ENCODE results near the gene CCDC83. TPM values are rescaled to one million over a fixed set of nuclear protein-coding genes. Genes with fewer than 3 reads are reported as not detected.

The CCDC83 gene
- total RNA-seq, 1 donor from 2014 or later: not detected

DNA sequence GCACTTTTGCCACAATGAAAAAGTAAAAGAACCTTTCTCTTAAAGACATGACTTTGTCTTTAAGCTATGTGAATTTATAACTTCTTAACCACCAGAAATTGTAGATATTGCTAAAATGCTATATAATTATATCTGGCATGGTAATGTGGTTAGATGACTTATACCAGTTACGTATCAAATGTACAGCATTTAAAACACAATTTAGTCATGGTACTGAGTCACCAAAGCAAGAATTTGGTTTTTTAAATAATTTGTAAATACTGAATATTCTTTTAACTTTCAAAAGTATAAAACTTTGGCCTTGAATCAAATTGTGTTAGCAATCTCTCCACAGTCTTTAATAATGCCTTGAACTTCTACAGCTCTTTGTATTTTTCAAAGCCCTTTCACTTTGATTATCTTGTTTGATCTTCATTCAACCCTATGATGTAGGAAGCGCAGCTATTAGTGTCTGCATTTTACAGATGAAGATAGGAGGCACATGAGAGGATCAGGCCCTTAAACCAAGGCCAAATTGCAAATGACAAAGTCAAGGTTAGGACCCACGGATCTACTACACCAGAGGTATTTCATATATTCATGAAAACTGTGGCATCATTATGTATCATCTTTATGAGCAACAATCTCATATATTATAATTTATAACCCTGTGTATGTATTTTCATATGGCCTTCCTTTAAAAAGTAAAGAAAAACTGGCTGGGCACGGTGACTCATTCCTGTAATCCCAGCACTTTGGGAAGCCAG lies 39.8 kb upstream of the CCDC83 start:
- Mint-ChIP-seq H3K4me1 (ENCODE audit: low read depth) (peaks cover 6% of the 10 kb centered on the region), H3K27ac (no peak overlapping the region), H3K36me3 (ENCODE audit: insufficient read depth) (no peaks in the 10 kb centered on the region), H3K9me3 (ENCODE audit: low read depth) (no peaks in the 10 kb centered on the region), H3K4me3 (ENCODE audit: low read depth) (no peak overlapping the region), H3K27me3 (peaks cover 31% of the 10 kb centered on the region)
- TF ChIP-seq, protein P1, sequence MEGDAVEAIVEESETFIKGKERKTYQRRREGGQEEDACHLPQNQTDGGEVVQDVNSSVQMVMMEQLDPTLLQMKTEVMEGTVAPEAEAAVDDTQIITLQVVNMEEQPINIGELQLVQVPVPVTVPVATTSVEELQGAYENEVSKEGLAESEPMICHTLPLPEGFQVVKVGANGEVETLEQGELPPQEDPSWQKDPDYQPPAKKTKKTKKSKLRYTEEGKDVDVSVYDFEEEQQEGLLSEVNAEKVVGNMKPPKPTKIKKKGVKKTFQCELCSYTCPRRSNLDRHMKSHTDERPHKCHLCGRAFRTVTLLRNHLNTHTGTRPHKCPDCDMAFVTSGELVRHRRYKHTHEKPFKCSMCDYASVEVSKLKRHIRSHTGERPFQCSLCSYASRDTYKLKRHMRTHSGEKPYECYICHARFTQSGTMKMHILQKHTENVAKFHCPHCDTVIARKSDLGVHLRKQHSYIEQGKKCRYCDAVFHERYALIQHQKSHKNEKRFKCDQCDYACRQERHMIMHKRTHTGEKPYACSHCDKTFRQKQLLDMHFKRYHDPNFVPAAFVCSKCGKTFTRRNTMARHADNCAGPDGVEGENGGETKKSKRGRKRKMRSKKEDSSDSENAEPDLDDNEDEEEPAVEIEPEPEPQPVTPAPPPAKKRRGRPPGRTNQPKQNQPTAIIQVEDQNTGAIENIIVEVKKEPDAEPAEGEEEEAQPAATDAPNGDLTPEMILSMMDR (IDR thresholded peaks at IDR 0.05; ENCODE audit: unreplicated experiment): no peak
- DNase-seq (ENCODE audit: low spot score, unreplicated experiment): no peak

DNA sequence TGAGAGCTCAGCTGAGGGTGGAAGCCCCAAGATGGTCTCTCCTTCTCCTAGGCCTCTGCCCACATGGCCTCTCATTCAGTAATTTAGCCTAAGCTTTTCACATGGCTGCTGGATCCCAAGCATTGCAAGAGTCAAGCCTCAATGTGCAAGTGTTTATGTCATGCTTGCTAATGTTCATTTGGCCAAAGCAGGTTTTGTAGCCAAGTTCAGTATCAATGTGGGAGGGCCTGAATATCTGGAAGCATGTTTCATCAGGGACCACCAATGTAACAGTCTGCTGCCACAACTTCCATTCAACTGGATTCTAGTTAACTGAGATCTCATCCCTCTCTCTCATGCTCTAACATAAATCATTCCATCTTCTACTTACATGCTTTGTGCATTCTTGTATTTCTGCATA lies 35.7 kb upstream of the CCDC83 start:
- Mint-ChIP-seq H3K9me3 (ENCODE audit: low read depth) (no peaks in the 10 kb centered on the region), H3K4me3 (ENCODE audit: low read depth) (no peak overlapping the region), H3K36me3 (ENCODE audit: insufficient read depth) (no peaks in the 10 kb centered on the region), H3K4me1 (ENCODE audit: low read depth) (peaks cover 1% of the 10 kb centered on the region), H3K27me3 (peaks cover 11% of the 10 kb centered on the region), H3K27ac (no peak overlapping the region)
- TF ChIP-seq, protein P1 (IDR thresholded peaks at IDR 0.05; ENCODE audit: unreplicated experiment): no peak
- no peak for DNase-seq (ENCODE audit: low spot score, unreplicated experiment)

DNA sequence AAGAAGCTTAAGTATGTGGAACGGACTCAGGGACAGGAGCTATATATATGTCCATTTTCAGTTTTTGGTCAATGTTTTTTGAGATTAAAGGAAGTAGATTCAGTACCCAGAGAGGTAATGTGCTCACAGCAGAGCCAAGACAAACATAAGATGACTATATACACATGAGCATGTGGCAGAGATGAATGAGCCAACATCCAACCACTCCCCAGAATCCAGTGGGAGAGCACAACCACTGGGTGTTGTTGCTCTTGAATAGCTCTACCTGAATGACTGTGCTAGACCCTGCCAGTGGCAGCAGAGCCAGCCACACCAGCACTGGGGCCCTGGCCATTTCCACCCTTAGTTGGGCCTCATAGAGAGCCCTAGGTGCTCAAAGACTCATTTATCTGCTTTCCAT lies 33.5 kb upstream of the CCDC83 start:
- peaks cover 3% of the 10 kb centered on the region for H3K4me1 Mint-ChIP-seq (ENCODE audit: low read depth)
- H3K4me3 Mint-ChIP-seq (ENCODE audit: low read depth): no peak overlapping the region
- no peaks in the 10 kb centered on the region for H3K9me3 Mint-ChIP-seq (ENCODE audit: low read depth)
- no peak for DNase-seq (ENCODE audit: low spot score, unreplicated experiment)
- no peak overlapping the region for H3K27ac Mint-ChIP-seq
- H3K27me3 Mint-ChIP-seq: peaks cover 6% of the 10 kb centered on the region
- TF ChIP-seq, protein P1 (IDR thresholded peaks at IDR 0.05; ENCODE audit: unreplicated experiment): no peak
- no peaks in the 10 kb centered on the region for H3K36me3 Mint-ChIP-seq (ENCODE audit: insufficient read depth)

DNA sequence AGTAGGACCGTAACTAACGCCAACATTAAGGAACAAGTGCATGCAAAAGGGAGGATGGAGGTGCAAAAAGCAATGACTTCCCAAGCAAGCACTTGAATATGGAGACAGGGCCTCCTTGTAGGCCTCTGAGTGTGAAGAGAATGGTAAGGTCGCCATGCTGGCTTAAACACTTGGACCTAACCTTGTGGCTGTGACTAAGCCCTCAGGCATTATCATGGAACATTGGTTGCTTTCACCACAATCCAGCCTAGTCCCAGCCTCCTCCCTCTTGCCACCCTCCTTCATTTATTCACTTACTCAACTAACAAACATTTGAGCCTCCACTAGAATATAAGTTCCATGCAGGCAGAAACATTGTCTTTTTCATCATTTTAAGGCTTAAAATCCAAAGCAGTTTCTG lies 32.4 kb upstream of the CCDC83 start:
- no peaks in the 10 kb centered on the region for H3K36me3 Mint-ChIP-seq (ENCODE audit: insufficient read depth)
- TF ChIP-seq, protein P1 (IDR thresholded peaks at IDR 0.05; ENCODE audit: unreplicated experiment): no peak
- no peaks in the 10 kb centered on the region for H3K9me3 Mint-ChIP-seq (ENCODE audit: low read depth)
- DNase-seq (ENCODE audit: low spot score, unreplicated experiment): no peak
- peaks cover 9% of the 10 kb centered on the region for H3K27me3 Mint-ChIP-seq
- H3K4me1 Mint-ChIP-seq (ENCODE audit: low read depth): peaks cover 8% of the 10 kb centered on the region
- H3K4me3 Mint-ChIP-seq (ENCODE audit: low read depth): no peak overlapping the region
- H3K27ac Mint-ChIP-seq: no peak overlapping the region

- no peak for DNase-seq (ENCODE audit: low spot score, unreplicated experiment)
- Mint-ChIP-seq H3K4me1 (ENCODE audit: low read depth) (peaks cover 8% of the 10 kb centered on the region), H3K27me3 (peaks cover 9% of the 10 kb centered on the region), H3K9me3 (ENCODE audit: low read depth) (no peaks in the 10 kb centered on the region), H3K27ac (no peak overlapping the region), H3K4me3 (ENCODE audit: low read depth) (no peak overlapping the region), H3K36me3 (ENCODE audit: insufficient read depth) (no peaks in the 10 kb centered on the region)
- TF ChIP-seq, protein P1 (IDR thresholded peaks at IDR 0.05; ENCODE audit: unreplicated experiment): no peak
Measured at GRCh38 chr11:85823816-85824215, 31.4 kb upstream of the CCDC83 start.

All from progenitor cell of endocrine pancreas (in vitro differentiated cells).